H9 (cell line): ENCODE data around the gene SERPINA10. TPM values are rescaled to one million over a fixed set of nuclear protein-coding genes. Genes with fewer than 3 reads are reported as not detected.

ENCODE experiments used
- DNase-seq: peaks from one replicate; pipeline ENCODE4 v3.0.0-alpha.2; 2017
- H2AFZ ChIP-seq: one replicate; pipeline ENCODE4 v1.6.1; 2013; ENCODE audit warnings: mild to moderate bottlenecking, low read length, control low read depth, moderate library complexity
- H2AK5ac ChIP-seq: 2 replicates; pipeline ENCODE4 v1.6.1; 2013; ENCODE audit warnings: low read length, control low read depth, mixed read lengths; ENCODE audit not compliant: insufficient read length
- H2BK120ac ChIP-seq: one replicate; pipeline ENCODE4 v1.6.1; 2013; ENCODE audit warnings: low read depth, mild to moderate bottlenecking, low read length, control low read depth, inconsistent platforms; ENCODE audit not compliant: poor library complexity, severe bottlenecking
- H2BK12ac ChIP-seq: 2 replicates; pipeline ENCODE4 v1.6.1; 2013; ENCODE audit warnings: low read length, control low read depth, mixed read lengths, low read depth; ENCODE audit not compliant: insufficient read length
- H2BK15ac ChIP-seq: 2 replicates; pipeline ENCODE4 v1.6.1; 2013; ENCODE audit warnings: low read depth, low read length, control low read depth
- H2BK20ac ChIP-seq: one replicate; pipeline ENCODE4 v1.6.1; 2013; ENCODE audit warnings: low read depth, mild to moderate bottlenecking, low read length, control low read depth, inconsistent platforms; ENCODE audit not compliant: poor library complexity, severe bottlenecking
- H2BK5ac ChIP-seq: 2 replicates; pipeline ENCODE4 v1.6.1; 2013; ENCODE audit warnings: low read length, control low read depth, mixed read lengths; ENCODE audit not compliant: insufficient read length
- H3K14ac ChIP-seq: 2 replicates; pipeline ENCODE4 v1.6.1; 2013; ENCODE audit warnings: low read length, control low read depth; ENCODE audit not compliant: insufficient read depth
- H3K18ac ChIP-seq: 2 replicates; pipeline ENCODE4 v1.6.1; 2013; ENCODE audit warnings: low read depth, mild to moderate bottlenecking, mixed read lengths, low read length, control low read depth; ENCODE audit not compliant: insufficient read length
- H3K23ac ChIP-seq: 2 replicates; pipeline ENCODE4 v1.6.1; 2013; ENCODE audit warnings: low read length, control low read depth, mixed read lengths, low read depth; ENCODE audit not compliant: insufficient read length
- H3K23me2 ChIP-seq: 2 replicates; pipeline ENCODE4 v1.6.1; 2013; ENCODE audit warnings: low read depth, mild to moderate bottlenecking, mixed read lengths, low read length, control low read depth; ENCODE audit not compliant: insufficient read length, poor library complexity, severe bottlenecking
- H3K27ac ChIP-seq: 2 replicates; pipeline ENCODE4 v1.5.1; 2013; ENCODE audit warnings: low read length, control low read depth, mixed read lengths, low read depth; ENCODE audit not compliant: insufficient read length
- H3K27me3 ChIP-seq: 2 replicates; pipeline ENCODE4 v1.6.1; 2013; ENCODE audit warnings: low read length, control low read depth, inconsistent platforms; ENCODE audit not compliant: insufficient read depth
- H3K4ac ChIP-seq: 2 replicates; pipeline ENCODE4 v1.6.1; 2013; ENCODE audit warnings: low read depth, mild to moderate bottlenecking, control low read depth, inconsistent platforms, low read length, moderate library complexity
- H3K4me1 ChIP-seq: 2 replicates; pipeline ENCODE4 v1.6.1; 2013; ENCODE audit warnings: low read length, control low read depth, inconsistent platforms; ENCODE audit not compliant: insufficient read depth
- H3K4me2 ChIP-seq: 2 replicates; pipeline ENCODE4 v1.6.1; 2013; ENCODE audit warnings: low read length, control low read depth, mixed read lengths; ENCODE audit not compliant: insufficient read length, insufficient read depth
- H3K56ac ChIP-seq: 2 replicates; pipeline ENCODE4 v1.6.1; 2013; ENCODE audit warnings: low read depth, mild to moderate bottlenecking, mixed read lengths, low read length, control low read depth; ENCODE audit not compliant: insufficient read length
- H3K79me1 ChIP-seq: 2 replicates; pipeline ENCODE4 v1.6.1; 2013; ENCODE audit warnings: low read depth, mild to moderate bottlenecking, moderate library complexity, low read length, control low read depth, inconsistent platforms; ENCODE audit not compliant: insufficient read depth, poor library complexity, severe bottlenecking
- H3K79me2 ChIP-seq: 2 replicates; pipeline ENCODE4 v1.6.1; 2013; ENCODE audit warnings: low read length, control low read depth, inconsistent platforms; ENCODE audit not compliant: insufficient read depth
- H3K9ac ChIP-seq: 2 replicates; pipeline ENCODE4 v1.6.1; 2013; ENCODE audit warnings: low read length, control low read depth, mixed read lengths; ENCODE audit not compliant: insufficient read length; ENCODE audit errors: extremely low read depth
- H3K9me3 ChIP-seq: one replicate; pipeline ENCODE4 v1.6.1; 2013; ENCODE audit warnings: low read depth, low read length, inconsistent platforms; ENCODE audit not compliant: control insufficient read depth
- H3T11ph ChIP-seq: one replicate; pipeline ENCODE4 v1.6.1; 2013; ENCODE audit warnings: mild to moderate bottlenecking, low read length, control low read depth, inconsistent platforms
- H4K20me1 ChIP-seq: one replicate; pipeline ENCODE4 v1.6.1; 2013; ENCODE audit not compliant: control insufficient read depth, insufficient read length, insufficient read depth
- H4K5ac ChIP-seq: 2 replicates; pipeline ENCODE4 v1.6.1; 2013; ENCODE audit warnings: low read depth, mild to moderate bottlenecking, mixed read lengths, low read length, control low read depth; ENCODE audit not compliant: insufficient read length
- H4K8ac ChIP-seq: replicated peaks from 2 replicates; pipeline ENCODE4 v1.6.1; 2013; ENCODE audit warnings: low read length, control low read depth, mixed read lengths, low read depth; ENCODE audit not compliant: insufficient read length
- H4K91ac ChIP-seq: 2 replicates; pipeline ENCODE4 v1.6.1; 2013; ENCODE audit warnings: low read depth, mild to moderate bottlenecking, moderate library complexity, mixed read lengths, low read length, control low read depth; ENCODE audit not compliant: insufficient read length
- H3K27ac Mint-ChIP-seq, 3 experiments: 2 replicates in 2 of 3; 3 replicates in 1 of 3; pipeline ENCODE4 v1.8.0; 2020 to 2021; ENCODE audit warnings: mixed read lengths in 3 of 3, mild to moderate bottlenecking in 1 of 3, moderate library complexity in 1 of 3
- H3K27me3 Mint-ChIP-seq: 2 replicates; pipeline ENCODE4 v1.8.0; 2021; ENCODE audit warnings: low read depth, mild to moderate bottlenecking, moderate library complexity, mixed read lengths
- H3K36me3 Mint-ChIP-seq, 3 experiments: 2 replicates in 2 of 3; 3 replicates in 1 of 3; pipeline ENCODE4 v1.8.0; 2020 to 2021; ENCODE audit warnings: low read depth in 3 of 3, mixed read lengths in 3 of 3; ENCODE audit not compliant: insufficient read depth in 1 of 3
- H3K4me1 Mint-ChIP-seq, 2 experiments: 2 replicates each; pipeline ENCODE4 v1.8.0; 2020; ENCODE audit warnings: mixed read lengths in 2 of 2
- H3K4me3 Mint-ChIP-seq, 2 experiments: 2 replicates in 1 of 2; 3 replicates in 1 of 2; pipeline ENCODE4 v1.8.0; 2020 to 2021; ENCODE audit warnings: mild to moderate bottlenecking in 2 of 2, mixed read lengths in 2 of 2, moderate library complexity in 1 of 2
- H3K9me3 Mint-ChIP-seq, 2 experiments: 2 replicates in 1 of 2; 3 replicates in 1 of 2; pipeline ENCODE4 v1.8.0; 2020; ENCODE audit warnings: mild to moderate bottlenecking in 2 of 2, mixed read lengths in 2 of 2, moderate library complexity in 1 of 2
- CTCF ChIP-seq: fragments of 200-600 bp; sonication (generic); conservative IDR thresholded peaks from 3 replicates; pipeline ENCODE4 v1.8.0; 2021; ENCODE audit warnings: antibody characterized with exemption, mild to moderate bottlenecking
- WGBS: extraction: QIAGEN DNeasy Blood & Tissue Kit; methylation state at CpG from one replicate; pipeline ENCODE4 v1.1.7; 2013; ENCODE audit warnings: missing lambda C conversion rate, low lambda C conversion rate, mixed read lengths; ENCODE audit not compliant: insufficient read length; ENCODE audit errors: extremely low coverage; 5-methylcytosine and 5-hydroxymethylcytosine counted together
- total RNA-seq: library from RNA; stranded (reverse); gene quantifications from 2 replicates; pipeline ENCODE4 v1.2.1, GENCODE V29; 2021

SERPINA10 gene
- total RNA-seq, 1 experiment from 2014 or later: not detected

- H3K27me3 Mint-ChIP-seq: peaks cover 5% of the 10 kb centered on the region; the same call in 1 of the 2 replicates
- Histone ChIP-seq H4K8ac (no peak overlapping the region), H4K5ac (no peak overlapping the region), H2AFZ (no peak overlapping the region), H3K18ac (no peak overlapping the region), H3K56ac (no peak overlapping the region), H3K23me2 (no peaks in the 10 kb centered on the region), H4K91ac (no peak overlapping the region), H2BK120ac (no peak overlapping the region), H3K23ac (no peak overlapping the region), H2BK5ac (no peak overlapping the region), H3K4me1 (no peaks in the 10 kb centered on the region), H3T11ph (no peak overlapping the region), H3K14ac (no peak overlapping the region), H4K20me1 (no peaks in the 10 kb centered on the region), H3K79me2 (no peaks in the 10 kb centered on the region), H3K9ac (no peak overlapping the region), H2BK15ac (no peak overlapping the region), H3K27me3 (no peaks in the 10 kb centered on the region), H2BK12ac (no peak overlapping the region), H3K79me1 (no peaks in the 10 kb centered on the region), H3K4ac (no peak overlapping the region), H3K9me3 (no peaks in the 10 kb centered on the region), H2AK5ac (no peak overlapping the region), H3K27ac (no peak overlapping the region), H2BK20ac (no peak overlapping the region), H3K4me2 (no peak overlapping the region)
- peaks cover 5 to 6% of the 10 kb centered on the region in 2 experiments; a peak in 2 of 4 replicates for H3K4me1 Mint-ChIP-seq
- TF ChIP-seq CTCF: no peak
- H3K4me3 Mint-ChIP-seq: no peak overlapping the region
- WGBS: no CpG with 5 or more reads among the region's 5 CpGs
- no peak for DNase-seq
- no peak overlapping the region for H3K27ac Mint-ChIP-seq
- H3K36me3 Mint-ChIP-seq: no peaks in the 10 kb centered on the region
- H3K9me3 Mint-ChIP-seq: no peaks in the 10 kb centered on the region
Measured at GRCh38 chr14:94320243-94320642, 27.2 kb upstream of the SERPINA10 start.
